Measurements from ENCODE around the gene GNA12.

DNA sequence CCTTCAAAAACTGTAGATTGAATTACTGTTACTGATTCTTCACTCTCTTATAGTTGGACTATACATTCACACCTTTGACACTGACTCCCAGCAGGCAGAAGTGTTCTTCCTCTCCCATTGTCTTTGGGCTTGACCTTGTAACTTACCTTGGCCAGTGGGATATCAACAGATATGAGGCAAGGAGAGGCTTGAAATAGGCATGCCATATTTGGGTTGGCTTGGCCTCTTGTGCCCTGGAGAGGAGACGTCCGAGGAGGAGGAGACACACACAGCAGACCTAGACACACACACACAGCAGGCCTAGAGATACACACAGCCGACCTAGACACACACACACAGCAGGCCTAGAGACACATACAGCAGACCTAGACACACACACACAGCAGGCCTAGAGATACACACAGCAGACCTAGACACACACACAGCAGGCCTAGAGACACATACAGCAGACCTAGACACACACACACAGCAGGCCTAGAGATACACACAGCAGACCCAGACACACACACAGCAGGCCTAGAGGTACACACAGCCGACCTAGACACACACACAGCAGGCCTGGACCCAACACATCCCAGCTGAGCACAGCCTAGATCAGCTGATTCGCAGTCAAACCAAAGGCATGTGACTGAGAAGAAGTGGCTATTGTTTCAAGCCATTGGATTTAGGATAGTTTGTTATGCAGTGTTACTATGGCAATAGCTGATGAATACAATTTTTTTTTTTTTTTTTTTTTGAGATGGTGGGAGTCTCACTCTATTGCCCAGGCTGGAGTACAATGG, 12.5 kb upstream of the GNA12 start:
- TF ChIP-seq POLR2AphosphoS5 (IDR thresholded peaks at IDR 0.05; ENCODE audit: low read depth, low read length) (no peak), SIN3A (IDR thresholded peaks at IDR 0.05; ENCODE audit: borderline replicate concordance, insufficient read depth, low read length) (no peak)

Measured in PFSK-1 (cell line).